HG03095 (cell line): ENCODE results near the gene TIMM50.

Experiments
- ATAC-seq: cut with Tn5 transposase; IDR thresholded peaks from one replicate; pipeline ENCODE4 v1.9.1; 2021; ENCODE audit warnings: moderate library complexity; ENCODE audit not compliant: unreplicated experiment

TIMM50 gene

GRCh38 chr19:39524495-39524894 lies 43.9 kb downstream of the TIMM50 start:
- ATAC-seq, result no peak

DNA sequence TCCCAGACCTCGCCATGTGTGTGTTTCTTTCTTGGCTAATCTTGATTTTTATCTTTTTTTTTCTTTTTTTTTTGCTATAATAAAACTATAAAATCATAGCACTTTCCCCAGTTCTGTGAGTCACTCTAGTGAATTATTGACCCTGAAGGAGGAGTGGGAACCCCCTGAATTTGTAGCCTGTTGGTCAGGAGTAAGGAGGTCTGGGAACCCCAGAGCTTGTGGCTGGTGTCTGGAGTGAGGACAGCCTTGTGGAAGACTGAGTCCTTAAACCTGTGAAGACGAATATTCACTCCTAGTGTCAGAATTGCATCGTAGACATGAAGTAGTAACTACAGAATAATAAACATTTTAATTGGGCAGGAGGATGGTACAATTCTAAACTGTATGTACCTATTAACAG lies 44.6 kb downstream of the TIMM50 start:
- no peak for ATAC-seq

GRCh38 chr19:39531834-39532232 lies 51.2 kb downstream of the TIMM50 start:
- no peak for ATAC-seq

- ATAC-seq, result peak; percentile 61
Measured at GRCh38 chr19:39532233-39533002, 51.8 kb downstream of the TIMM50 start, which contains the start of gene EID2B. Gene EID2B, minus strand, starts transcription at chr19:39532852. Its CDS starts 50 bp downstream, at chr19:39532802.

- ATAC-seq, result no peak
Measured at GRCh38 chr19:39533003-39533512, 52.4 kb downstream of the TIMM50 start.

- no peak for ATAC-seq
Measured at GRCh38 chr19:39533791-39534190, 53.2 kb downstream of the TIMM50 start.

- peak; percentile 8 for ATAC-seq
Measured at GRCh38 chr19:39539165-39539517, 58.5 kb downstream of the TIMM50 start.

- ATAC-seq, result peak; percentile 76
Measured at GRCh38 chr19:39539518-39540332, 59.1 kb downstream of the TIMM50 start, which contains the start of gene EID2. Gene EID2, minus strand, starts transcription at chr19:39540161. Its CDS starts 82 bp downstream, at chr19:39540079.

DNA sequence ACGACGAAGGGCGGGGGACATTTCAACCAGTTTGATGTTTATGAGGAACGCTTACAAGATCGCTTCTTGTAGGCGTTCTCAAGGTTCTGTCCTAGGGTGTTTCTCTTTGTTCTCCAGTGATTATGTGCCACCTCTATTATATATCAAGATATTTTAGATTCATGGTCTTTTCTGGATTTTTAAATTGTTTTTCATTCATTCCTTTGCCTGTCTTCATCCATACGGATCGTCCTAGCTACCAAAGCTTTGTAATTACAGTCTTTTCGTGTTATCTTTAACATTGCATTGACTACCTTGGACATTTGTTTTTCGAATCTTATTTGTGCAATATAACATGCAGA lies 59.7 kb downstream of the TIMM50 start:
- no peak for ATAC-seq
